Peyer's patch (tissue), 4 donors: ENCODE data around the gene RBM19.

Experiments used
- CTCF ChIP-seq, 6 experiments: fragments of 450-650 bp in 4 of 6; fragments of 200-600 bp in 2 of 6; sonication (generic) in 1 of 6; IDR thresholded peaks; one replicate each; pipeline ENCODE4 v1.5.1; 2017 to 2019; ENCODE audit warnings: antibody characterized with exemption in 6 of 6, mild to moderate bottlenecking in 3 of 6, moderate library complexity in 1 of 6
- POLR2A ChIP-seq, 2 donors: fragments of 450-650 bp; IDR thresholded peaks; one replicate each; pipeline ENCODE4 v1.5.1; 2017; ENCODE audit warnings: antibody characterized with exemption in 2 of 2, mild to moderate bottlenecking in 2 of 2, moderate library complexity in 2 of 2

GRCh38 chr12:113899042-113899560 lies 67.0 kb downstream of the RBM19 start:
- TF ChIP-seq POLR2A (IDR thresholded peaks at IDR 0.05) (no peak), CTCF (IDR thresholded peaks at IDR 0.05) (no peak)
